NCI-H345 (cell line): ENCODE data around the gene ZDHHC12.

Experiments used
- DNase-seq: peaks from one replicate; lab custom pipeline; 2025; lab: John Stamatoyannopoulos, UW

Gene ZDHHC12

GRCh38 chr9:128729766-128730517 lies 6.0 kb upstream of the ZDHHC12 start:
- DNase-seq, result no peak

DNA sequence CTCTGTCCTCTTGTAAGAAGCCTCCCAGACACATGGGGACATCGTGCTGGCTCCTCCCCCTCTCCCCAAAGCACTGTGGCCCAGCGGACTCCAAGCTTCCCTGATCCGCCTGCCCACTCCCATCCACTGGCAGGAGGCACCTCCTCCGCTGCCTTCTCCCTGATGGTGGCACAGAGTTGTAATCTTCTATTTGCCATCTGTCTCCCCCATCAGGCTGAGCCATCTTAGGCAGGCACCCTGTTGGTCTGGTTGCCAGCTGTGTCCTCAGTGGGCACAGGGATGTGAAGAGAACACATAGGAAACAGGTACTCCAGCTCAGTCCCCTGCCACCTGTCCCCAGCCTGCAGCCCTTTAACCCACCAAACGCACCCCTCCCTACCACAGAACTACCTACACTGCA lies 5.4 kb upstream of the ZDHHC12 start:
- DNase-seq, result no peak

GRCh38 chr9:128728298-128728697 lies 4.4 kb upstream of the ZDHHC12 start:
- DNase-seq, result no peak

DNA sequence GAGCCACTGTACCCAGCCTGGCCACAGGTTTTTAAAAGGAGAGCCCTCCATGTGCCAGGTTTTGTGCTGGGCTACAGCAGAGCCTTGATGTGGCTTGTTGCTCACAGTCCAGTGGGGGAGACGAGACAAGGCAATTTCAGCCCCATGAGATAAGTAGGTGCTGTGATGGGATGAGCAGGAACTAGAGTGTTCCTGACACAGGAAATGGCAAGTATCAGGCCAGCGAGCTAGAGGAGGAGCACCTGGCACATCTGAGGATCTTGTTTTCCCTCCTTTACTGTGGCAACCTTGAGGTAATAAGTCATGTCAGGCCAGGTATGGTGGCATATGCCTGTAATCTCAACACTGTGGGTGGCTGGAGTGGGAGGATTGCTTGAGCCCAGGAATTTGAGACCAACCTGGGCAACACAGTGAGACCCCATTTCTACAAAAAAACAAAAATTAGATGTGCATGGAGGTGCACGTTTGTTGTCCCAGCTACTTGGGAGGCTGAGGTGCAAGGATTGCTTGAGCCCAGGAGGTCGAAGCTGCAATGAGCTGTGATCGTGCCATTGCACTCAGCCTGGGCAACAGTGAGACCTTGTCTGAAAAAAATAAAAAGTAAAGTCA lies 3.8 kb upstream of the ZDHHC12 start:
- no peak for DNase-seq

GRCh38 chr9:128724744-128725211 lies 851 bp upstream of the ZDHHC12 start:
- peak; percentile 77 for DNase-seq

DNA sequence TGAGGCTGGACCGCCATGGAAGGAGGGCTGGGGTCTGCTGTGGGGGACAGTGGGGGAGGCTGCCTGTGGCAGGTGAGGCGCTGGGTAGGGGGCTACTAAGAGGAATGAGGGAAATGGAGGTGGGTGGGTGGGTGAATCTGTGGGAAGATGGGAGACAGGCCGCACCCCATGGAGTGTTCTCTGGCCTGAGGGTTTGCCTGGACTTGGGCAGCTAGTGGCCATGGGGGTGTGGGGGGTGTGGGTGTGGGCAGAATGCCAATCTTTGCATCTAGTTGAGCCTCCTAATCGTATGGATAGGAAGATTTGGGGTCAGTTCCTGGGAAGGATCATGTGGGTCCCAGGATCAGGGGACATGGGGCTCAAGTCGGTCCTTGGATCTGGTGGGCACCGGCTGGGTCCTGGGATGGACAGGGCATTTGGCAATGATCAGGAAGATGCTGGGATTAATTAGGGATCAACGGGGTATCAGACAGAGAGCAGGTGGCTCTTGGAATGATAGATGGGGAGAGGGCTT lies 518 bp downstream of the ZDHHC12 start:
- DNase-seq, result no peak

DNA sequence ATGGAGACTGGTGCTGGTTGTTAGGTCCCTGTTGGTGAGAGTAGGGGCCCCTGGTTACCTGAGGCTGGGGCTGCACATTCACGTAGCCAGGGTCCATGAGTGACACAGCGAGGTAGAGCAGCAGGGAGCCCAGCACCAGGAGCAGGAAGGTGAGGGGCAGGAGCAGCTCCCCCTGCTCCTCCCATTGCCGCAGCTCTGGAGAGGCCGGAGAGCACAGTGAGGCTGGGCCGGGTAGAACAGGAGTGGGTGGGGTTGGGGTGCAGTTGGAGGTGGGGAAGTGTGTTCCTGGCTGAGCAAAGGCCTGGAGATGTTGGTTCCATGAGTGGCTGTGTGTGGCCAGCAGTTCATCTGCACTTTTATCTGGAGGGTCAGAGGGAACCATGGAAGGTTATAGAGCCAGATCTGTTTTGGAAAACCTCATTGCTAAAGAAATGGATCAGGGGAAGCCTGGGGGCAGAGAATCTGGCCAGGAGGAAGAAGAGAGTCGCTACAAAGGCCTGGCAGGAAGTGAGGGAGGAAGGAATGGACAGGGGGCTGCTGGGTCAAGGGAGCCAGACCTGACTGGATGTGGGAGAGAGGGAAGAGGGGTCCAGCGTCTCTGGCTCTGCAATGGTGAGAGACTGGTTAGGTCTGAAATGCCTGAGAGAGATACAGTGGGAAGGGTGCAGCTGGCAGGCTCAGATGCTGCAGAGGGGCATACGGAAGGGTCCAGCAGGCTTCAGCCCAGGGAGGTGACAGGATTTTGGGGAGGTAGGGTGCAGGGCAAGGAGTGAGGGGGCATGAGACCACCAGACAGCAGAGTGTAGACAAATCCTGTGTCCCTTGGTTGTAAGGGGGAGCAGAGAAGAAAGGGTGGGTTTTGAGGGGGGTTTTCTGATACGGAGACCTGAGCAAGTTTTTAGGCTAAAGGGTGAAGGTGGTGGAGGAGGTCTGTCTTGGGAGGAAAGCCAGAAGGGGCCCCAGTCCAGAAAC lies 1.3 kb downstream of the ZDHHC12 start:
- DNase-seq, result no peak

DNA sequence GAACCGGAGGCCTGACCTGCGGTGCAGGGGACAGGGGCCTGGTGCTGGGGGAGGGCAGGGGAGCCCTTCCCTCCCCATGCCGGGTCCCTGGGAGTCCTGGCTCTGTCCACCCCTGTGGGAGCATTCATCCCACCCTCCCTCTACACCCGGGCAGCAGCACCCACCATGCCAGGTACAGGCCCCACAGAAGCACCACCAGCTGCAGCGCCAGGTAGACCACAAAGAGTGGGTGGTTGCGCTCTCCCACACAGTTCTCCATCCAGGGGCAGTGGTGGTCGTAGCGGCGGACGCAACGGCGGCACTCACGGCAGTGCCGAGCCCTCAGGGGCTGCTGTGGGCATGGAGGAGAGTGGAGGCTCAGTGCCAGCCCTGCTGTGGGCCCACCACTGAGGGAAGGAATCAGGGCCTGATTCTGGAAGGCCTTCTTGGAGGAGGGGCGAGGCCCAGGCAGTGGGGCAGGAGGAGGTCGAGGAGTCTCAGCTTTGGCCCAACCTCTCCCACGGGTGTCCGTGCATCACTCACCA lies 2.4 kb downstream of the ZDHHC12 start:
- no peak for DNase-seq

DNA sequence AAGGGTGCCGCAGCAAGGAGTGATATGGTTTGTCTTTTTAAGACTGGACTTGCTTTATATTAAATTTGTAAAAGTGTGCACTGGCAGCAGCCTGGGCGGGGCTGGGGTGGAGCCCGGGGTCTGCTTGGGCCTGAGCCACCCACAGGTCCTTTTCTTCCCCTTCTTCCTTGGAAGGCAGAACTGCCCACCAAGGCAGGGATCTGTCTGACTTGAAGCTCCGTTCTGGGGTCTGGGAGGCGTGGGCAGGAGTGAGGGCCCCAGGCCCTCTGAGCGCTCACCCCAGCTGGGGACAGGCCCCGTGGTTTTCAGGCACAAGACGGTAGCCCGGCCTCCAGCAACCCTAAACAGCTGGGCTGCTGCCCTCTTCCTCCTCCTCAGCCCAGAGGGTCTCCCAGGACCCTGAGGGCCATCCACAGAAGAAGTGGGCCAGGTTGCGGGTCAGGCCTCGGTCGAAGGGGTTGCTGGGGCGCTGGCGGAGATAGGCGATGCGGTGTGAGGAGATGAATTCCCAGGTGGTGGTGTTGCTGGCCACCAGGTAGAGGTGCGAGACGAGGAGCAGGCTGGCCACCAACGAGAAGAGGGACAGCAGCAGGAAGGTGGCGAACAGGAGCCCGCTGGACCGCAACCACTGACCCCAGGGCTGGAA lies 3.0 kb downstream of the ZDHHC12 start:
- no peak for DNase-seq

GRCh38 chr9:128719919-128720605 lies 3.9 kb downstream of the ZDHHC12 start:
- no peak for DNase-seq

DNA sequence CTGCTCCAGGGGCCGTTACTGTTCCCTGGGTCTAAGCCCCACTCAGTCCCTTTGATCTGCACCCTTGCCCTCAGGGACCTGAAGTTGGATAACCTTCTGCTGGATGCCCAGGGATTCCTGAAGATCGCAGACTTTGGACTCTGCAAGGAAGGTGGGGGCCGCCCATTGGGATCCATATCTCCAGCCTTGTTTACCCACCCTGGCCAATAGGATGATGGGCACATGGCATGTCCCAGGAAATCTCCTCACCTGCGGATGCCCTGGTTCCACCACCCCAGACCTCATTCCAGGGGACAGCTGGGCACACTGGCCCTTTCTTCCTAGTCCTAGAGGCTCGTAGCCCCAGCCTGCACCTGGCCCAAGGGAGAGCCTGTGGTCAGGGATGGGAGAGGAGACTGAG lies 5.5 kb downstream of the ZDHHC12 start:
- DNase-seq, result no peak

DNA sequence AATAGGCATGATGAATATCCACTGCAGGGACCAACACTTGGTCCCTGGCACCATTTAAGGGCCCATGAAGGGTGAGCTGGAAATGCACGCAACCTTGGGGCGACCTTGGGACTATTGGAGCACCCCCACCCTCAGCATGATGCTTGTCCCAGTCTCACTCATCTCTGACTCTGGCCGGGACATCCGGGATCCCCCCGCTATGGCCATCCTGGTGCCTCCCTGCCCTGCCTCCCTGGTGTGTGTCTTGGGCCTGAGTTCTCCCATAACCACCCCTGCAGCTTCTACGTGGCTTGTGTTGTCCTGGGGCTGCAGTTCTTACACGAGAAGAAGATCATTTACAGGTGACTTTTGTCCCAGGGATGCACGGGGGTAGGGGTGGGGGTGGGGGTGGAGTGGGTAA lies 5.9 kb downstream of the ZDHHC12 start:
- no peak for DNase-seq

- DNase-seq, result no peak
Measured at GRCh38 chr9:128716581-128717254, 7.2 kb downstream of the ZDHHC12 start.

DNA sequence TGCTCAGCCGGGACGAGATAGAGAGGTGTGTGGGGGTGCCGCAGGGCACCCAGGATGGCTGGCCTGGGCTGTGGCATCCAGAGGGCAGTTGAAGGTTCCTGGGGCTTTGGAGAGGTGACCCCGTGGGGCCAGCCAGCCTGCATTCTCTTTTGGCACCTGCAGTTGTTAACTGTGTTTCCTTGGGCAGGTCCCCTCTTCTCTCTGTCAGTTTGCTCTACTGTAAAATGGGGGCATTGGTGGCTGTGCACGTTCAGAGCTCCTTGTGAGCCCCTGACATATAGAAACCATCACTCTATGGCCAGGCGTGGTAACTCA lies 8.5 kb downstream of the ZDHHC12 start:
- no peak for DNase-seq

DNA sequence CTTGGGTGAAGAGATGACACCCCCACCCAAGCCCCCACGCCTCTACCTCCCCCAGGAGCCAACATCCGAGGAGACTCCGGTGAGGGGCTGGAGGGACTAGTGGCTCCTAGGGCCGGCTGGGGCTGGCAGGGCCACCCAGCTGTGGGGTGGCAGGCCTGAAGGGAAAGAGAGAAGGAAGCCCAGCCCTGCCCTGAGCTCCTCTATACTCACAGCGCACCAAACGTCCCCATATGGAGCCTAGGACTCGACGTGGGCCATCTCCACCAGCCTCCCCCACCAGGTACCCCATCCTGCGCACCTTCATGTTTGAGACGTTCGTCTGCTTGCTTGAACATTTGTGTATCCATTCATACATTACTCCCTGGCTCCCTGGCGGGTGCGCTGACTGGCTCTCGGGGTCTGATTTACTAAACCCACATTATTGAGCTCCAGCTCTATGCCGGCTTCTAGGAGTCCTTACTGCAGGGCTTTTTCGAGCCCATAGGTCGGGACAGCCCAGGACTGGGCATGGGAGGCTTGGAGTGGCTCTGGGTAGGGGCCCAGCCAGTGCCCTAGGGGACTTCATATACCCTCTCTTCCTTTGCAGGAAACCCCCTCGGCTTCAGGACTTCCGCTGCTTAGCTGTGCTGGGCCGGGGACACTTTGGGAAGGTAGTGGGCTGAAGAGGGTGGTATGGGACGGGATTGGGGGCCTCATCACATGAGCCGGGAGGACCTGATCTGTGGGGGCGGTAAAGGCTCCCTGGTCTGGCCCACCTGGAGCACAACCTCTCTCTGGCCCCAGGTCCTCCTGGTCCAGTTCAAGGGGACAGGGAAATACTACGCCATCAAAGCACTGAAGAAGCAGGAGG lies 9.1 kb downstream of the ZDHHC12 start:
- no peak for DNase-seq

- DNase-seq, result no peak
Measured at GRCh38 chr9:128713941-128714573, 9.9 kb downstream of the ZDHHC12 start.

DNA sequence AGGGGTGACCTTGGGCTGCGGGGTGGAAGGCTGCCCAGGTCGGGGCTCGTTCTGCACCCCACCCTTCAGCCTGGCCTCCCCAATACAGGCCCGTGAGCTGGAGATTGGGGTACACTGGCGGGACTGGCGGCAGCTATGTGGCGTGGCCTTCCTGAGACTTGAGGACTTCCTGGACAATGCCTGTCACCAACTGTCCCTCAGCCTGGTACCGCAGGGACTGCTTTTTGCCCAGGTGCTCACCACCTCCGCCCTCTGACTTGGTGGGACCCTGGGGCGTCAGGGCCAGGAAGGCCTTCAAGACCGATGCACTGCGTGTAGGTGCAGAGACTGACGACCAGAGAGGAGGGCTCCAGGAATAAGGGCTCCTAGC lies 10.5 kb downstream of the ZDHHC12 start:
- DNase-seq, result no peak

DNA sequence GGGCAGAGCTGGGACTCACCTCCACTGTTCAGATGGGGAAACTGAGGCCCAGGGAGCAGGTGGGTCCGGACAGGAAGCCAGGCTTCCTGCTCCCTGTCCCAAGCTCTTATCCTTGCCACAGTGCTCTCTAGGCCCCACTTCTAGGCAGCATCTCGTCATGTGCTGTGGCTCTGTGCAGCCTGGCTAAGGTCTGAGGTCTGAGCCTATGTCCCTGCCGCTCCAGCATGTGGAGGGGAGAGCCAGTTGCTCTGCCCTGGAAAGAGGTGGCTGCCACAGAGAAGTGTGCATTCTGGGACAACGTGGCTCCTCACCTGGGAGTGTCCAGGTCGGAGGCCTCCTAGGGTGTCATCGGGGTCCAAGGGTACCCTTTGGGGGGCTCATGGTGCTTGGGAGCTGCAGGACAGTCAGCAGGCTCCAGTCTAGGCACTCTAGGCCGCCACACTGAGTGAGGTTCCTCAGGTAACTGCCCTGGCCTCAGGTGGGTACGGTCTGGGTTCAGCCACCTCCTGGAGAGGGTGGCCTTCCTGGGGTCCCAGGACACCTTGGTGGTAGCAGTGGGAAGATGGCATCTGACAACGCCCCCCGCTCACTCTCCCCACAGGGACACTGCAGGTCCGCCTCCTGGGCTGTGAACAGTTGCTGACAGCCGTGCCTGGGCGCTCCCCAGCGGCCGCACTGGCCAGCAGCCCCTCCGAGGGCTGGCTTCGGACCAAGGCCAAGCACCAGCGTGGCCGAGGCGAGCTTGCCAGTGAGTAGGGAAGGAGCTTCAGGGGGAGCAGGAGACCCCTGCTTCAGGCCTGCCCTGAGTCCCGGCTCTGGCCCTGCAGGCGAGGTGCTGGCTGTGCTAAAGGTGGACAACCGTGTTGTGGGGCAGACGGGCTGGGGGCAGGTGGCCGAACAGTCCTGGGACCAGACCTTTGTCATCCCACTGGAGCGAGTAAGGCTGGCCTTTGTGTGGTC lies 11.2 kb downstream of the ZDHHC12 start:
- no peak for DNase-seq
